NCI-H2171 treated with DMSO at 0.1 percent for 48 hours (cell line): Measurements from ENCODE around the gene RTEL1.

Experiments used
- DNase-seq: peaks from one replicate; lab custom pipeline; 2025; lab: John Stamatoyannopoulos, UW

Gene RTEL1

DNA sequence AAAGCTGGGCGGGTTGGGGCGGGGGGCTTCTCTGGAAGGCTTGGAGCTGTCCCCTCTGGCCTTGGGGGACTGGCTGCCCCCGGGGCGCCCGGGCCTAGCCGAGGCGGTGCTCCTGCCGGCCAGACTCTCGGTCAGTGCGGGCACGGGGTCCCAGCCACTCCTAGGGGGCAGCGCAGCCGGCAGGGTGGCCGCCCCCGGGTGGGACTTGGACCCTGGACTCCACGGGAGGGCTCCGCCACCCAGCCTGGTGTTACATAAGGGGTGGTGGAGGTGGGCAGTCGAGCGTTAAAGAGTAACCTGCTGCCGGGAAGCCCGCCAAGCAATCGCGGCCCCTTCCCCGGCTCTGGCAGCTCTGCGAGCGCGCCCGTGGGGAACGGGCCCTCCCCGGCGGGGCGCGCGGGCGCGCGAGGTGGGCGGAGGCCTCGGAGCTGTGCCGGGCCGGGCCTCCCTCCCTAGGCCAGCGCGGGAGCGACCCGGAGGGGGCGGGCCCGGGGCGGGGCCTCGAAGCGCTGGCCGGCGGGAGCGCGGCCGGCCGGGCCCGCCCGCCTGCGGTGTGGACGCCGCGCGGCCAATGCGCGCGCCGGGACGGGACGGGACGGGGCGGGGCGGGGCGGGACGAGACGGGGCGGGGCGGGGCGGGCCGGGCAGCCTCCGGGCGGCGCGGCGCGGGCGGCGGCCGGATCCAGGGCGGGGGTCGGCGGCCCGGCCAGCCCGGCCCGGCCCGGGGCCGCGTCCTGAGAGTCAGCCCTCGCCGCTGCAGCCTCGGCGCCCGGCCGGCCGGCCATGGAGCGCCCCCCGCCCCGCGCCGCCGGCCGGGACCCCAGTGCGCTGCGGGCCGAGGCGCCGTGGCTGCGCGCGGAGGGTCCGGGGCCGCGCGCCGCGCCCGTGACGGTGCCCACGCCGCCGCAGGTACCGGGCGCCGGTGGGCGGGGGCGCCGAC is 81.3 kb downstream of the RTEL1 start, which contains the start of gene SLC2A4RG:
SLC2A4RG (plus strand) TSS at position 647 of the 940 bp plus-strand sequence; CDS start at position 784, 137 bp downstream.
- peak; percentile 81 for DNase-seq

DNA sequence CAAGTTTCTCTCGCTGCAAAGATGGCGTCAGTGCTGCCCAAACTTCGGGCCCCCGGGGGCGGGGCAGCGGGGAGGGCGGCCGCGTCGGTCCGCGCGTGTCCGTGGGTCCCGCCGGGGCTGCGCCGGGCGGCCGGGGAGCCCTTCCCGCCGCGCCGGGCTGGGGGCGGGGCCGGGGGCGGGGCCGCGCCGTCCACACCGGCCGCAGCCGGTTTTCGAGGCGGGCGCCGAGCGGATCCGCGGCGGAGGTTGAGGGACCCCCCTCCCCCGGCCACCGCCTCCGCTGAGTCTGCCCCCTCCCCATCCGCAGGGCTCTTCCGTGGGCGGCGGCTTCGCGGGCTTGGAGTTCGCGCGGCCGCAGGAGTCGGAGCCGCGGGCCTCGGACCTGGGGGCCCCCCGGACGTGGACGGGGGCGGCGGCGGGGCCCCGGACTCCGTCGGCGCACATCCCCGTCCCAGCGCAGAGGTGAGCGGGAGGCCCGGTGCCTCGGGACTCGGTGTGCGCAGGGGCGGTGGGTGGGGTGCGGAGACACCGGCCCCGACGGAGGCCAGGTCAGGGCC is 82.0 kb downstream of the RTEL1 start:
- DNase-seq, result peak; percentile 23

DNA sequence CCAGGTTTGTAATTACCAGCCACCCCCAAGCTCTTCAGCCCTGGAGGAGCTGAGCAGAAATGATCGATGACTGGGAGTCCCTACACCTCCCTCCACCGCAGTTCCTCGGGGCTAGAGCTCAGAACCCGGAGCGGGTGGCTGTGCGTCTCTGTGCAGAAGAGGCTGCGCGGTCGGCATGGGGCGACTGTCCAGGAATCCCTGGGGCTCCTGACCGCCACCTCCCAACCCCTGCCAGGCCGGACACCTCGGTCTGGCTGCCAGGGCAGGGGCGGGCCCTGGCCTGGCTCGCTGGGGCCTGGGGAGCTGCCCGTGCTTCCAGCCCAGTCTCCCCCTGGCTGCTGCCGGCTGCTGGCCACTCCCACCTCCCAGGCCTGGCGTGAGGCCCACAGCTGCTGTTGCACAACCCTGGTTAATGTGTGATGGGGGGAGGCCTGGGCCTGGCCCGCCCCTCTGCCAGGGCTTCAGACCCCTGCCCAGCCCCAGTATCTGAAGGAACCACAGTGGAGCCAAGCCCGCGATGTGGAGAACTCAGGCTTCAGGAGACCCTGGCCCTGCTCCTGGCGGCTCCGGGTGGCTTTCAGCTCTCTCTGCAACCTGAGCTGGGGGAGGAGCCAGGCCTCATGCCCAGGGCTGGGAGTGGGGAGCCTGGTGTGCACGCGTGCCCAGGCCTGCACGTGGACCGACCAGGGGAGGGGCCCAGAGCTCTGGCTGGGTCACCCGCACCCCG is 82.7 kb downstream of the RTEL1 start:
- peak; percentile 83 for DNase-seq

DNA sequence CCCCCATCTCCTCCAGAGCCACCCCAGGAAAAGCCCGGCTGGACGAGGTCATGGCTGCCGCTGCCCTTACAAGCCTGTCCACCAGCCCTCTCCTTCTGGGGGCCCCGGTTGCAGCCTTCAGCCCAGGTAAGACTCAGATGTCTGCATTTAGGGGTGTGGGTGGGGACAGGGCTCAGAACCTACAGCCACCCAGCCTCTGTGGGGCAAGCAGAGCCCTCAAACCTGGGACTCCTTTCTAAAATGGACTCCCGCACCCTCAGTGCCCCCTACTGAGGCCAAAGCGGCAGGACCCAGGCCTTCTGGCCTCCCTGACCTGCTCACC is 83.2 kb downstream of the RTEL1 start:
- DNase-seq, result no peak

DNA sequence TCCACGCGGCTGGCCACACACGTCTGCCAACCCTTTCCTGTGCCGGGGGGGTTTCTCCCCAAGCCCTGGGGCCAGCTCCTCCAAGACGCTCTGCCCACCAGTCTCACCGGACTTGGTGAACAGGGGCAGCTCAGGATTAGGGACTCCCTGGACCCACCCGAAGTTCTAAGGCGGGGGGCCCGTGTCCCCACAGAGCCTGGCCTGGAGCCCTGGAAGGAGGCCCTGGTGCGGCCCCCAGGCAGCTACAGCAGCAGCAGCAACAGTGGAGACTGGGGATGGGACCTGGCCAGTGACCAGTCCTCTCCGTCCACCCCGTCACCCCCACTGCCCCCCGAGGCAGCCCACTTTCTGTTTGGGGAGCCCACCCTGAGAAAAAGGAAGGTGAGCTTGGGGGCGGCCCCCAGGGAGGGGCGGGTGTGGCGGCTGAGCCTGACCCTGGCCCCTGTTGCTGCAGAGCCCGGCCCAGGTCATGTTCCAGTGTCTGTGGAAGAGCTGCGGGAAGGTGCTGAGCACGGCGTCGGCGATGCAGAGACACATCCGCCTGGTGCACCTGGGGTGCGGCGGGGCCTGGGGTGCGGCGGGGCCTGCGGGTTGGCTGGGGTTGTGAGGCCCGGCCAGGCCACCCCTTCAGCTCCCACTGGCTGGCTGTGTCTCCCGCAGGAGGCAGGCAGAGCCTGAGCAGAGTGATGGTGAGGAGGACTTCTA is 83.7 kb downstream of the RTEL1 start:
- DNase-seq, result no peak

DNA sequence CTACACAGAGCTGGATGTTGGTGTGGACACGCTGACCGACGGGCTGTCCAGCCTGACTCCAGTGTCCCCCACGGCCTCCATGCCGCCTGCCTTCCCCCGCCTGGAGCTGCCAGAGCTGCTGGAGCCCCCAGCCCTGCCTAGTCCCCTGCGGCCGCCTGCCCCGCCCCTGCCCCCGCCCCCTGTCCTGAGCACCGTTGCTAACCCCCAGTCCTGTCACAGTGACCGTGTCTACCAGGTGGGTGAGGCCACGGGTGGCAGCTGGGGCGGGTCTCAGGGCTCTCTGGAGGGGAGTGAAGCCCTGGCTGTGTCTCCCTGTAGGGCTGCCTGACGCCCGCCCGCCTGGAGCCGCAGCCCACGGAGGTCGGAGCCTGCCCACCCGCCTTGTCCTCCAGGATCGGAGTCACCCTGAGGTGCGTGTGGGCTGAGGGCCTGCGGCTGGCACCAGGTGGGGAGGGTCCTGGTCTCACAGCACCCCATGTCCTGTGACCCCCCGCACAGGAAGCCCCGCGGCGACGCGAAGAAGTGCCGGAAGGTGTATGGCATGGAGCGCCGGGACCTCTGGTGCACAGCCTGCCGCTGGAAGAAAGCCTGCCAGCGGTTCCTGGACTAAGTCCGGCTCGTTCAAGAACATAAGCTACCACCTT is 84.4 kb downstream of the RTEL1 start:
- DNase-seq, result no peak

DNA sequence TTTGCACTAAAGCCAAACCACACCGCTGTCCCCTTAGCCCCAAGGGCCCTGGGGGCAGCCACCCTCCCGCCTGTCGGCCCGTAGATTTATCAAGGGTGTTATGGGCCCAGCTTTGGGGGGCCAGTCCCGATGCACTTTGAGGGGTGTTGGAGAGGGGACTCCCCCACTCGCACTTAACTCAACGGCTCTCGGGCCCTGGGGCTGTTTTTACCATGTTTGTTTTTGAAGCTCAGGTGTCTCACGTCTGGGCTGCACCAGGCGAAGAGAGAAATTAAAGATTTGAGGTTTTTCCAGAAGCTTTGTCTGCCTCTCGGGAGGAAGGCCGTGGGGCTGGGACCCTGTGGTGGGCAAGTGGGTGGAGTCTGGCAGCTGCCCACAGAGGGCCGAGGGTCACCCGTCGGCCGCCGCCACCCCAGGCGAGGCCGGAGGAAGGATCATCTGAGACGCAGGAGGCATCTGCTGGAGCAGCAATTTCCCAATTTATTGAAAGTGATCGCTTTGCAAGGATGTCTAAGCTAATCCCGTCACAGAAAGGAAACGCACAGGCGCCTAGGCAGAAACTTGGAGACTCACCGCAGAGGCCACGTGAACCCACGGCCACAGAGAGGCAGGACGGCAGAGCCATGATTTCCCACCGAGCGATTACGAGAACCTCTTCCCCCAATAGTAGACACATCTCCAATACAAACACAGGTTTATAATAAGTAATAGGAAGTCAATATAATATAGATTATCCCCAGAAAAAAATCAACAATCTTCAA is 85.3 kb downstream of the RTEL1 start:
- DNase-seq, result no peak

DNA sequence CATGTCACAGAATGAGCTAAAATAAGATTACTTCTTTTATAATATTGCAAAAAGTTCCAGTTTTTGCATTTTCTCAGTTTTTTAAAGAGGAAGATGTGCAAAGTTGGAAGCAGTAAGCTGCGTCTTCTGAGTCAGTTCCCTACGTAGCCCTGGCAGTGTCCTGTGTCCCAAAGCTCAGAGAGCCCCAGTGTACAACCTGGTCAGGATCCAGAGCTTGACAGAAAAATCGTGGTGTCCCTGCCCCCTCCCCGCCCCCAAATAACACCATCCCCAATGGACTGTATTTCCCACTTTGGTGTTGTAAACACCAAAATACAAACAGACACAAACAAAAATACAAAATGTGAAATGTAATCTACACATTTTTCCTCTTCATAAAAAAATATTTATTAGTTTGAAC is 86.0 kb downstream of the RTEL1 start:
- DNase-seq, result no peak

DNA sequence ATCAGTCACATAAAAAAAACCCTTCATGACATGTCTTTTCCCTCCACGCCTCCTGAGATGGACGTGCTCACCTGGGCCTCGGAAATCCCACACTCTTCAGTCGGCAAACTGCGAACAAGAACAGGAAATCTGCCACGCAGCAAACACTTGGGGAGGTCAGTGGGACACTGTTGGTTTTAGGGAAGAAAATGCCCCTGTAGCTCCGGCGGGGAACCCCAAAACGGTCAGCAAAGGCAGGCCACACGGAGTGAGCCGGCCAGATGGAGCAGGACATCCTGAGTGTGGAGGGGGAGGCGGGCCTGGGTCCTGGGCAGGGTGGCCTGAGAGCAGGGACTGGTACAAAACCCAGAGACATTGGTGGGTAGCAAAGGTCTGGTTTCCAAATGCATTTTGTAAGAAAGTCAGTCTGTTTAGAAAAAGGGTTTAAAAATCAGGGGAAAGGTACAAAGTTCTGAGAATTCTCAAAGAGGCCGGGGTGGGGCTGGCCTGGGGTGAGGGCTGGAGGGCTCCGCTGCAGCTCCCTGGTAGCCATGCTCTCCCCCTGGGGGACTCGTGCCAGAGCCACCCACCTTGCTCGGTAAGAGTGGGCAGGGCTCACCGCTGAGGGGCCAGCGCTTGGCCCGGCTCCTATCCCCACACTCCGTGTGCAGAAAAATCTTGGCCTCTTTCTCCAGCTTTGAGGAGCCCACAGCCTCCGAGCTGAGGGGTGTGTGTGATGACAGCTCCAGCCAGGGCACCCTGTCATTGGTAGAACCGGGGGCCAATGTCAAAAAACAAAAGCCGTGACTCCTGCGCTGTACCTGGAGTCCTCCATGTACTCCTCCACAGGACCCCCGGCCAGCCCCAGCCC is 86.7 kb downstream of the RTEL1 start:
- DNase-seq, result no peak

DNA sequence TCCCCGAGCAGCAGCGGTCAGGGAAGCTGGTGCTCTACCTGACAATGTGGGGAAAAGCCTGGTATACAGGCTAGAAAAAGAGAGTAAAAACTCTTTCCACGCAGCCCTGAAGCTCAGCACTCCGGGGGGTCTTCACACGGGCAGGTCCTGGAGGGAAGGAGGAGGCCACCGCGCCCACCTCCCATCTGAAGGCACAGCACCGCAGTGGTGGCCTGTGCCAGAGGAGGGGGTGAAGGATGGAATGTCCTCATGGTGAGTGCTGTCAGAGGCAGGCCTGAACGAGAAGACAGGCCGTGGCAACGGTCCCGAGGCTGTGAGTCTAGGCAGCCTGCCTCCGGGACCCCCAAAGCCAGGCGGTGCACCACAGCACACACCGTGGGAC is 87.3 kb downstream of the RTEL1 start:
- DNase-seq, result no peak
